ENCODE measurements around the gene MAB21L3. TPM values are rescaled to one million over a fixed set of nuclear protein-coding genes. Genes with fewer than 3 reads are reported as not detected.

MAB21L3 gene
- total and polyA plus RNA-seq, 9 donors: 0.29 TPM; not detected in 8

GRCh38 chr1:116150368-116150767 is 39.2 kb downstream of the MAB21L3 start:
- H3K9me3 ChIP-seq (replicated peaks; ENCODE audit: control insufficient read depth, low read depth, low read length): no peaks in the 10 kb centered on the region

GRCh38 chr1:116151739-116152576 is 40.8 kb downstream of the MAB21L3 start:
- Histone ChIP-seq H3K9me3 (replicated peaks; ENCODE audit: control insufficient read depth, low read depth, low read length) (no peaks in the 10 kb centered on the region), H3K36me3 (ENCODE audit: control insufficient read depth, insufficient read depth, low read length) (no peaks in the 10 kb centered on the region), H3K4me1 (ENCODE audit: control insufficient read depth, insufficient read depth, low read length) (peaks cover 25% of the 10 kb centered on the region), H3K27ac (ENCODE audit: low read length) (no peak overlapping the region), H3K27me3 (ENCODE audit: control insufficient read depth, insufficient read depth, low read length) (no peaks in the 10 kb centered on the region), H3K4me3 (ENCODE audit: low read length) (peak overlapping the region; percentile 42)
- WGBS (ENCODE audit: insufficient coverage): 8% methylated on average over 42 of the region's 46 CpGs
- peak; percentile 80 for DNase-seq

More at GRCh38 chr1:116150368-116150767, 39.2 kb downstream of the MAB21L3 start:
- DNase-seq: no peak
- Histone ChIP-seq H3K36me3 (ENCODE audit: control insufficient read depth, insufficient read depth, low read length) (no peaks in the 10 kb centered on the region), H3K4me3 (ENCODE audit: low read length) (no peak overlapping the region), H3K27ac (ENCODE audit: low read length) (peak overlapping the region; percentile 55), H3K4me1 (ENCODE audit: control insufficient read depth, insufficient read depth, low read length) (peaks cover 25% of the 10 kb centered on the region), H3K27me3 (ENCODE audit: control insufficient read depth, insufficient read depth, low read length) (no peaks in the 10 kb centered on the region)
- WGBS (ENCODE audit: insufficient coverage): 100% methylated on average over 2 of the region's 4 CpGs

- no peak overlapping the region for H3K27ac ChIP-seq (ENCODE audit: low read length)
- no peak for DNase-seq
- no peaks in the 10 kb centered on the region for H3K9me3 ChIP-seq (replicated peaks; ENCODE audit: control insufficient read depth, low read depth, low read length)
- peak overlapping the region; percentile 42 for H3K4me3 ChIP-seq (ENCODE audit: low read length)
- no CpG with 5 or more reads among the region's 4 CpGs for WGBS (ENCODE audit: insufficient coverage)
- no peaks in the 10 kb centered on the region for H3K27me3 ChIP-seq (ENCODE audit: control insufficient read depth, insufficient read depth, low read length)
- H3K4me1 ChIP-seq (ENCODE audit: control insufficient read depth, insufficient read depth, low read length): peaks cover 25% of the 10 kb centered on the region
- no peaks in the 10 kb centered on the region for H3K36me3 ChIP-seq (ENCODE audit: control insufficient read depth, insufficient read depth, low read length)
These were observed 41.4 kb downstream of the MAB21L3 start for GRCh38 chr1:116152577-116152943.

- no peaks in the 10 kb centered on the region for H3K36me3 ChIP-seq (ENCODE audit: control insufficient read depth, insufficient read depth, low read length)
- no peak for DNase-seq
These were observed 41.9 kb downstream of the MAB21L3 start for GRCh38 chr1:116152950-116153691.

GRCh38 chr1:116153692-116154031 is 42.5 kb downstream of the MAB21L3 start:
- H3K27ac ChIP-seq (ENCODE audit: low read length): no peak overlapping the region
- H3K27me3 ChIP-seq (ENCODE audit: control insufficient read depth, insufficient read depth, low read length): no peaks in the 10 kb centered on the region
- peaks cover 23% of the 10 kb centered on the region for H3K4me1 ChIP-seq (ENCODE audit: control insufficient read depth, insufficient read depth, low read length)
- H3K36me3 ChIP-seq (ENCODE audit: control insufficient read depth, insufficient read depth, low read length): no peaks in the 10 kb centered on the region
- H3K9me3 ChIP-seq (replicated peaks; ENCODE audit: control insufficient read depth, low read depth, low read length): no peaks in the 10 kb centered on the region
- DNase-seq: no peak
- no peak overlapping the region for H3K4me3 ChIP-seq (ENCODE audit: low read length)

More at GRCh38 chr1:116152950-116153691, 41.9 kb downstream of the MAB21L3 start:
- no peaks in the 10 kb centered on the region for H3K27me3 ChIP-seq (ENCODE audit: control insufficient read depth, insufficient read depth, low read length)
- WGBS (ENCODE audit: insufficient coverage): 87% methylated on average over 1 of the region's 4 CpGs
- peaks cover 23% of the 10 kb centered on the region for H3K4me1 ChIP-seq (ENCODE audit: control insufficient read depth, insufficient read depth, low read length)
- no peaks in the 10 kb centered on the region for H3K9me3 ChIP-seq (replicated peaks; ENCODE audit: control insufficient read depth, low read depth, low read length)
- H3K4me3 ChIP-seq (ENCODE audit: low read length): no peak overlapping the region
- H3K27ac ChIP-seq (ENCODE audit: low read length): no peak overlapping the region

GRCh38 chr1:116154536-116154935 is 43.3 kb downstream of the MAB21L3 start:
- no peak overlapping the region for H3K4me3 ChIP-seq (ENCODE audit: low read length)
- H3K36me3 ChIP-seq (ENCODE audit: control insufficient read depth, insufficient read depth, low read length): no peaks in the 10 kb centered on the region
- no peaks in the 10 kb centered on the region for H3K9me3 ChIP-seq (replicated peaks; ENCODE audit: control insufficient read depth, low read depth, low read length)
- no peak overlapping the region for H3K27ac ChIP-seq (ENCODE audit: low read length)
- DNase-seq: no peak
- WGBS (ENCODE audit: insufficient coverage): 89% methylated on average over 4 of the region's 4 CpGs
- H3K27me3 ChIP-seq (ENCODE audit: control insufficient read depth, insufficient read depth, low read length): no peaks in the 10 kb centered on the region
- H3K4me1 ChIP-seq (ENCODE audit: control insufficient read depth, insufficient read depth, low read length): peaks cover 23% of the 10 kb centered on the region

GRCh38 chr1:116157096-116157495 is 45.9 kb downstream of the MAB21L3 start:
- WGBS (ENCODE audit: insufficient coverage): 90% methylated on average over 2 of the region's 4 CpGs

GRCh38 chr1:116159177-116159576 is 48.0 kb downstream of the MAB21L3 start:
- H3K36me3 ChIP-seq (ENCODE audit: control insufficient read depth, insufficient read depth, low read length): no peaks in the 10 kb centered on the region
- no peaks in the 10 kb centered on the region for H3K27me3 ChIP-seq (ENCODE audit: control insufficient read depth, insufficient read depth, low read length)
- no CpG with 5 or more reads among the region's 1 CpG for WGBS (ENCODE audit: insufficient coverage)
- no peak for DNase-seq
- H3K4me3 ChIP-seq (ENCODE audit: low read length): no peak overlapping the region
- H3K9me3 ChIP-seq (replicated peaks; ENCODE audit: control insufficient read depth, low read depth, low read length): no peaks in the 10 kb centered on the region
- peaks cover 3% of the 10 kb centered on the region for H3K4me1 ChIP-seq (ENCODE audit: control insufficient read depth, insufficient read depth, low read length)
- H3K27ac ChIP-seq (ENCODE audit: low read length): no peak overlapping the region

More at GRCh38 chr1:116157096-116157495, 45.9 kb downstream of the MAB21L3 start:
- no peaks in the 10 kb centered on the region for H3K9me3 ChIP-seq (replicated peaks; ENCODE audit: control insufficient read depth, low read depth, low read length)
- no peaks in the 10 kb centered on the region for H3K27me3 ChIP-seq (ENCODE audit: control insufficient read depth, insufficient read depth, low read length)
- no peak overlapping the region for H3K4me3 ChIP-seq (ENCODE audit: low read length)
- peaks cover 3% of the 10 kb centered on the region for H3K4me1 ChIP-seq (ENCODE audit: control insufficient read depth, insufficient read depth, low read length)
- H3K36me3 ChIP-seq (ENCODE audit: control insufficient read depth, insufficient read depth, low read length): no peaks in the 10 kb centered on the region
- no peak for DNase-seq
- H3K27ac ChIP-seq (ENCODE audit: low read length): no peak overlapping the region

- no peak overlapping the region for H3K27ac ChIP-seq (ENCODE audit: low read length)
These were observed 48.4 kb downstream of the MAB21L3 start for GRCh38 chr1:116159611-116160010.

GRCh38 chr1:116161390-116161789 is 50.2 kb downstream of the MAB21L3 start:
- Histone ChIP-seq H3K4me3 (ENCODE audit: low read length) (no peak overlapping the region), H3K27ac (ENCODE audit: low read length) (no peak overlapping the region), H3K27me3 (ENCODE audit: control insufficient read depth, insufficient read depth, low read length) (no peaks in the 10 kb centered on the region), H3K9me3 (replicated peaks; ENCODE audit: control insufficient read depth, low read depth, low read length) (no peaks in the 10 kb centered on the region), H3K36me3 (ENCODE audit: control insufficient read depth, insufficient read depth, low read length) (no peaks in the 10 kb centered on the region), H3K4me1 (ENCODE audit: control insufficient read depth, insufficient read depth, low read length) (peaks cover 15% of the 10 kb centered on the region)
- no CpG with 5 or more reads among the region's 2 CpGs for WGBS (ENCODE audit: insufficient coverage)
- no peak for DNase-seq

More at GRCh38 chr1:116159611-116160010, 48.4 kb downstream of the MAB21L3 start:
- Histone ChIP-seq H3K9me3 (replicated peaks; ENCODE audit: control insufficient read depth, low read depth, low read length) (no peaks in the 10 kb centered on the region), H3K27me3 (ENCODE audit: control insufficient read depth, insufficient read depth, low read length) (no peaks in the 10 kb centered on the region), H3K36me3 (ENCODE audit: control insufficient read depth, insufficient read depth, low read length) (no peaks in the 10 kb centered on the region), H3K4me1 (ENCODE audit: control insufficient read depth, insufficient read depth, low read length) (peaks cover 4% of the 10 kb centered on the region), H3K4me3 (ENCODE audit: low read length) (no peak overlapping the region)
- WGBS (ENCODE audit: insufficient coverage): no CpG with 5 or more reads among the region's 1 CpG
- DNase-seq: no peak

All from muscle of leg (tissue), 11 donors.